Stimulated activated memory B cell treated with anti-CD40 and anti-IgM and Interleukin-4, amounts not matched to agents 10 μg/mL and 1 μg/mL and 100 μg/mL, for 72 hours (primary cell): ENCODE measurements around the gene CEP131.

ENCODE experiments used
- ATAC-seq: fragments of 150-1000 bp; cut with Tn5 transposase; 2 replicates; pipeline ENCODE4 v1.10.0; 2021
- H3K27ac Mint-ChIP-seq: one replicate; pipeline ENCODE4 v1.8.0; 2022; ENCODE audit warnings: mild to moderate bottlenecking, mixed read lengths
- H3K27me3 Mint-ChIP-seq: one replicate; pipeline ENCODE4 v1.8.0; 2022; ENCODE audit warnings: mixed read lengths
- H3K36me3 Mint-ChIP-seq: one replicate; pipeline ENCODE4 v1.8.0; 2022; ENCODE audit warnings: mixed read lengths
- H3K4me1 Mint-ChIP-seq: one replicate; pipeline ENCODE4 v1.8.0; 2022; ENCODE audit warnings: mixed read lengths
- H3K4me3 Mint-ChIP-seq: one replicate; pipeline ENCODE4 v1.8.0; 2022; ENCODE audit warnings: mild to moderate bottlenecking, moderate library complexity, mixed read lengths
- H3K9me3 Mint-ChIP-seq: one replicate; pipeline ENCODE4 v1.8.0; 2022; ENCODE audit warnings: mixed read lengths

Gene CEP131

DNA sequence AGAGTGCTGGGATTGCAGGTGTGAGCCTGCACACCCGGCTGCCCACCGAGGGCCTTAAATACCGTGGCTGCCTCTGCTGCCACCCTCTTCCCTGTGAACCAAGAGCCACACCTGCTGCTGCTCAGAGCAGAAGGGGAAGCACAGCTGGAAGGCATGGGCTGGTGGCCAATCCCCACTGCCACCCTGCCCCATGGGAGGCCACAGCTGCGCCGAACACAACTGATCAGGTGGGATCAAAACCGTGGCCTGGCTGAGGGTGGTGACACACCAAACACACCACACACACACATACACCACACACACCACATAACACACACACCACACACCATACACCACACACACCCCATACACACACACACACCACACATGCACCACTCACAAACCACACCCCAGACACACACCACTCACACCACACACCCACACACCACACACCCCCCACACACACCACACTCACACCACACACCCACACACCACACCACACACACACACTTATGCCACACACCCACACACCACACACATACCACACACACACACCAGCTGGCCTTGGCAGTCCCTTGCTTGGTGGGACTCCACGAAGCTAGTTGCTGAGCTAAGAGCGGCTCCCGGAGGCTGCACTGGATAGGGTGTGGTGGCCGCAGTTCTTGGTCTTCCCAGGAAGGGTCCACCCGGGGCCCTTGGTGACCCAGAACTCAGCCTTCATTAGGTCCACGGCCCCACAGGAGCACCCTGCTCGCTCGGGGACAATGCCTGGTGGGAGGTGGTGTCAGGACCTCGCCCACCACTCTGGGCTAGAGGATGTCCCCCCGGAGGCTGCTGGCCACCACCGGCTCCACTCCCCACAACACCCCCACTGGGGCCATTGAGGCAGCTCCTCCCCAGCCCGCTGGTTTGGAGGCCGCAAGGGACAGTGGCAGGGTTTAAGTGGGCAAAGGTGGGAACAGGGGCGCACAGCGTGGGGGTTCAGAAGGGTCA is 14.9 kb downstream of the CEP131 start:
- no peaks in the 10 kb centered on the region for H3K27me3 Mint-ChIP-seq
- H3K4me1 Mint-ChIP-seq, result peaks cover 25% of the 10 kb centered on the region
- no peaks in the 10 kb centered on the region for H3K9me3 Mint-ChIP-seq
- H3K27ac Mint-ChIP-seq, result peak overlapping the region; percentile 3
- ATAC-seq, result peak; percentile 61
- peaks cover 23% of the 10 kb centered on the region for H3K36me3 Mint-ChIP-seq
- no peak overlapping the region for H3K4me3 Mint-ChIP-seq

DNA sequence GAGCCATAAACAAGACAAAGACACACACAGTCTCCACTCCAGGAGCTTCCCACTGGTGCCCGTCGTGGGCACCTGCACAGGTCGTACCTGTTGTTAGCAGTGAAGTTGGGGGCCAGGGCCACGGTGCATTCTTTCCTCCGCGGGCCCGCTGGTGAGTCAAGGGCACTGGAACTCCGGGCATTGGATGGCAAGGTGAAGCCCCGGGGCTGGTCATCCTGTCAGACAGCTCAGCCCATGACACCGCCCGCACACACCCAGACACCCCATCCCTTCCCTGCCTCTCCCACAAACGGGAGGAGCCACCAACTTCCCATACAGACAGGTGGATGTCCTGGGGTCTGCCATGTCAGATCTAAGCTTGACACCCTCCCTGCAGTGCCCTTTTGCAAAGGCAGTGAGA is 16.1 kb downstream of the CEP131 start:
- Mint-ChIP-seq H3K36me3 (peaks cover 33% of the 10 kb centered on the region), H3K27ac (no peak overlapping the region), H3K4me3 (no peak overlapping the region), H3K9me3 (no peaks in the 10 kb centered on the region), H3K27me3 (no peaks in the 10 kb centered on the region), H3K4me1 (peaks cover 16% of the 10 kb centered on the region)
- no peak for ATAC-seq

DNA sequence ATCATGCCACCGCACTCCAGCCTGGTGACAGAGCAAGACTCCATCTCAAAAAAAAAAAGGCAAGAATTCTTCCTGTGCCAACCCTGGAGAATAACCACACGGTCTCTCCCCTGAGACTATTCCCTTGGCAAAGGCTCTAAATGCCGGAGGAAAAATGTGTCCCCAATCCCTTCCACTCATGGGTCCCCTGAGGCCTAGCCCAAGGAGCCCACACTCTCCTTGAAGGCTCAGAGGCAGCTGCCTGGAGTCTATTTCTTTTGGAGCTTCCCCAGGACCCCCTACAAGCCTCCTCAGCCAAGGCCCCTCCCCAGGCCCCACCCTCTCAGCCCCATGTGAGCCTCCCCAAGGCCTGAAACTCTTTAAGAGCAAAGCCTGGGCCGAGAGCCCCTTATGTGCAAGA is 16.6 kb downstream of the CEP131 start:
- H3K36me3 Mint-ChIP-seq, result peaks cover 33% of the 10 kb centered on the region
- H3K4me3 Mint-ChIP-seq, result no peak overlapping the region
- ATAC-seq, result no peak
- H3K27ac Mint-ChIP-seq, result no peak overlapping the region
- peaks cover 14% of the 10 kb centered on the region for H3K4me1 Mint-ChIP-seq
- no peaks in the 10 kb centered on the region for H3K27me3 Mint-ChIP-seq
- H3K9me3 Mint-ChIP-seq, result no peaks in the 10 kb centered on the region

DNA sequence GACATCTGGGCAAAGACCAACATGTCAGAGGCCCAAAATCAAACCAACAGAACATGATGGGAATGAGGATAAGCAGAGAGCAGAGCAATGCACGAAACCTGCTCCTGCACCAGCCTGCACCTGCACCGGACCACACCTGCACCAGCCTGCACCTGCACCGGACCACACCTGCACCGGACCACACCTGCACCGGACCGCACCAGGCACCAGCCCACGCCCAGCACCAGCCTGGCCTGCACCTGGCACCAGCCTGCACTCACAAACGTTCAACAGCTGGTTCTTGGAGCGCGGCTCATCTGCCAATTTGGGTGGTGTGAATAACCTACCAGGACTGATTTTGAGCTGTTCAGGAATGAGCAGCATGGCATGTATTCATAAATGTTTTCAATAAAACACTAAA is 18.2 kb downstream of the CEP131 start:
- H3K4me3 Mint-ChIP-seq, result no peak overlapping the region
- H3K27ac Mint-ChIP-seq, result no peak overlapping the region
- ATAC-seq, result no peak
- H3K9me3 Mint-ChIP-seq, result no peaks in the 10 kb centered on the region
- peaks cover 8% of the 10 kb centered on the region for H3K4me1 Mint-ChIP-seq
- peaks cover 33% of the 10 kb centered on the region for H3K36me3 Mint-ChIP-seq
- no peaks in the 10 kb centered on the region for H3K27me3 Mint-ChIP-seq

DNA sequence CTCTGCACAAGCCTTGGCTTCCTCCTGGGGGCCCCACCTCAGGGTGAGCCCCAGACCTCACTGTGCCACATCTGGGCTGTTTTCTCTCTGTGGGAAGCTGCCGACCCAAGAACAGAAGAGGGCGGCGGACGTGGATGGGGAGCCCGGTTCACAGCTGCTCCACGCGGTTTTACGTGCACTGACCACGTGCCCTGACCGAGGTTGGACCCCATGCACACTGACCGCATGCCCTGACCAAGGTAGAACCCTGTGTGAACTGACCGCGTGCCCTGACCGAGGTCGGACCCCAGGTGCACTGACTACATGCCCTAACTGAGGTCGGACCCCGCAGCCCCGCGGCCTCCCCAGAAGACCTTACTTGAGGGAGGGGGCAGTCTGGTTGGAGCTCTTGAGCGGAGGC is 19.6 kb downstream of the CEP131 start:
- H3K36me3 Mint-ChIP-seq, result peaks cover 41% of the 10 kb centered on the region
- H3K4me3 Mint-ChIP-seq, result no peak overlapping the region
- no peaks in the 10 kb centered on the region for H3K9me3 Mint-ChIP-seq
- H3K27me3 Mint-ChIP-seq, result no peaks in the 10 kb centered on the region
- ATAC-seq, result no peak
- no peak overlapping the region for H3K27ac Mint-ChIP-seq
- peaks cover 8% of the 10 kb centered on the region for H3K4me1 Mint-ChIP-seq

DNA sequence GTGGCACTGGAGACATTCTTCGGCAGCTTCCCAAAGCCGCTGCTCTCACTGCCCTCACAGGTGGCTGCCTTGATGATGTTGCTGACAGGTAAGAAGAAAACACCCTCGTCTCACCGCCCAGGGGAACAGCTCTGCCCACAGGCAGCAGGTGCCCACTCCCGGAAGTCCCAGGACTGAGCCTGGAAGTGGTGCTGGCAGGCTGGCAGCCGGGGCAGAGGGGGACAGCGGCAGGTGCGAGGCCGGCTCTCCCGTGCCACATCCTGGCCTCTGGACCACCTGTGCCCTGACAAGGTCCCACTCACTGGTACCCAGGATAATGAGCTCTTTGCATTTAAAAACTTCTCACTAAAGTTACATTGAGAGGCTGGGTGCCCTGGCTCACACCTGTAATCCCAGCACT is 20.4 kb downstream of the CEP131 start:
- Mint-ChIP-seq H3K9me3 (no peaks in the 10 kb centered on the region), H3K4me3 (no peak overlapping the region), H3K4me1 (peaks cover 2% of the 10 kb centered on the region), H3K27ac (no peak overlapping the region), H3K36me3 (peaks cover 47% of the 10 kb centered on the region), H3K27me3 (no peaks in the 10 kb centered on the region)
- ATAC-seq, result no peak

DNA sequence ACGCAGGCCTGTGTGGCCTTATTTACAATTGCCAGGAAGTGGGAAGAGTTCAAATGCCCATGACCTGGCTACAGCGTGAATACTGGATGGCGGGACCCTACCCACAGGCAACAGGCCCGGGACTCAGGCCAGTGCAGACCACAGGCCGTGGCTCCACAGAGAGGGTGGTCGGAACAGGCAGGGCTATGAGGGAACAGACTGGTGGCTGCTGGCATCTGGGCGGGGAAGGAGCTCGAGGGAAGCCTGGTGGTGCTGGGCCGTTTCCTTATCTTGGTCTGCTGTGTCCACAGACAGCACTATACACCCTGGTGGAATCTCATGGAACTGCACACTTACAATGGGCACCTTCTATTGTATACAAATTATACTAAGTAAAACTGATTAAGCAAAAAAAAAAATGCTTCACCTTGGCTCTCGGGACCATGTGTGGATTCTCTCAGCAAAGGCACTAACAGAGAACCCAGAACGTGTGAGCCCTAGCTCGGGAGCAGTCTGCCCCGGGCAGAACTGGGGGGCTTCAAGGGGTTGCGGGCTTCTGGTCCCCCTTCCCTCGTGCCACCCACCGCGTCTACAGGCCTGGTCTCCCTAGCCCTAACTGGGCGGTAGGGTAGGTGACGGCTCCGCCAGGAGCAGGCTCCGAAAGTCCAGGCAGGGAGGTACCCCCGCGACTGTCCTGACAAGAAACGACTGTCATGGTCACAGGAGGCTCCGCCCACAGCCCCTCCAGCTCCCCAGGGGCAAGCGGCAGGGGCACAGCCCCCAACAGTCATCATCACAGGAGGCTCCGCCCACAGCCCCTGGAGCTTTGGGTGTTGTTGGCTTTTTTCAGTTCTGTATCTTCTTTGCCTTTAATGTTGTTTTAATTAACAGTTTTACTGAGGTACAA is 21.8 kb downstream of the CEP131 start:
- ATAC-seq, result no peak
- H3K27ac Mint-ChIP-seq, result no peak overlapping the region
- H3K9me3 Mint-ChIP-seq, result no peaks in the 10 kb centered on the region
- no peak overlapping the region for H3K4me3 Mint-ChIP-seq
- H3K27me3 Mint-ChIP-seq, result no peaks in the 10 kb centered on the region
- no peaks in the 10 kb centered on the region for H3K4me1 Mint-ChIP-seq
- H3K36me3 Mint-ChIP-seq, result peaks cover 44% of the 10 kb centered on the region

DNA sequence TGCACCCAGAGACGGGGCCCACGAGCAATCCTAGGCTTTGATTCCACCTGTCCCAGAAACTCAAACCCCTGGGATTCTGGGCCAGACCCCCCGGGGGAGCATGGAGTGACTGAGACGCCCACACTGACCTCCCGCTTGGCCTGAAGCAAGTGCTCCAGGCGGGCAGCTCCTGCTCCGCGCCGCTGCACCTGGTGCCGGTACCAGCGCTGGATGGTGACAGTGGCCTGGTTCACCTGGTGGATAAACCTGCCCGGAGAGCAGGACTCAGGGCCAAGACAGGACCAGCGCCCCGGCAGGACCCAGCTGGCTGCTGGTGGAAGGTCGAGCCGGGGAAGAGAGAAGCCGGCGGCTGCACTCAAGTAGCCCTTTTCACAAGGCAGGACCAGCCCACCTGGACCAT is 22.6 kb downstream of the CEP131 start:
- H3K4me3 Mint-ChIP-seq, result no peak overlapping the region
- H3K27me3 Mint-ChIP-seq, result no peaks in the 10 kb centered on the region
- no peaks in the 10 kb centered on the region for H3K9me3 Mint-ChIP-seq
- H3K4me1 Mint-ChIP-seq, result no peaks in the 10 kb centered on the region
- peaks cover 39% of the 10 kb centered on the region for H3K36me3 Mint-ChIP-seq
- H3K27ac Mint-ChIP-seq, result no peak overlapping the region
- ATAC-seq, result no peak

DNA sequence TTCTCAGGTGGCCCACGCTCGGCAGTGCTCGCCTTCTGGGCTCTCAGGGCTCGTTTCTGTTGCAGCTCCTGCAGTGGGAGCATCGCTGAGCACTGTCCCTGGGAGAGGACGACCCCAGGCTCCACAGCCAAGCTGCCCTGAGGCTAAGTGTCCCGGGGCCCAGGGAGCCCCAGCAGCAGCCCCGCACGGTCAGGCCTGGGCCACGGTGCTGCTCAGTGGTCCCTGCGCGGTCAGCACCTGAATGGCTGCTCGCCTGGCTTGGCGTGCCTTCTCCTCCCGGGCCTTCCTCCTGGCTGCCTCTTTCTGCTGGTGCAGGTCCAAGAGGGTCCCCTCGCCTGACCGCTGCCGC is 23.3 kb downstream of the CEP131 start:
- Mint-ChIP-seq H3K36me3 (peaks cover 39% of the 10 kb centered on the region), H3K4me3 (no peak overlapping the region), H3K4me1 (no peaks in the 10 kb centered on the region), H3K9me3 (no peaks in the 10 kb centered on the region), H3K27ac (no peak overlapping the region), H3K27me3 (no peaks in the 10 kb centered on the region)
- no peak for ATAC-seq

DNA sequence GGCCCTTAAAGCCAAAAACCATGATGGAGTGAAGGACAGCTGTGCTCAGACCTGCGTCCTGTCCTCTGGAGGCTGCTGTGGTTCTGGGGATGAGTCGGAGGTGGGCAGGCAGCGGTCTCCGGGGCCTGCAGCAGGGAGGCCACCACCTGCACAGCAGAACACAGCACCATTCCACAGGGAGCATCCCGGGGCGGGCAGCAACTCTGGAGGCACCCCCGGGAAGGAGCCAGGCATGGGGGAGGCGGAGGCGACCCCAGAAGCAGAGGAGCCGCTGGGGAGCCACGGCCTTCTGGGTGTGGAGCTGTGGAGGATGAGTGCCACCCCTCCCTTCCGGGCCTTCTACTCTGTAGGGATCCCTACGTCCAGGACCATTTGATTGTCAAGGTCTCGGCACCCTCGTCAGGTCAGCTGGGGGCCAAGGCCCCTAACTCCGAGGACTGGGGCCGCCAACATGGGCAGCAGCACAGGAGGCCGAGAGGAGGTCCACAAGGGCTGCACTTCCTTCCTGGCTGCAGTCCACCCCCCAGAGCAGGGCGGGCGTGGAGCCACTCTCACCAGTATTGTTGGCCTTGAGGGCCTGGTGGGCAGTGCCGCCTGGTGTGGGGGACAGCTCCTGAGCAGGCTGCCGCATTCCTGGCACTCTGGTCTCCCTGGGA is 23.8 kb downstream of the CEP131 start:
- no peak overlapping the region for H3K4me3 Mint-ChIP-seq
- no peaks in the 10 kb centered on the region for H3K27me3 Mint-ChIP-seq
- ATAC-seq, result no peak
- no peaks in the 10 kb centered on the region for H3K9me3 Mint-ChIP-seq
- no peaks in the 10 kb centered on the region for H3K4me1 Mint-ChIP-seq
- peaks cover 44% of the 10 kb centered on the region for H3K36me3 Mint-ChIP-seq
- H3K27ac Mint-ChIP-seq, result no peak overlapping the region

DNA sequence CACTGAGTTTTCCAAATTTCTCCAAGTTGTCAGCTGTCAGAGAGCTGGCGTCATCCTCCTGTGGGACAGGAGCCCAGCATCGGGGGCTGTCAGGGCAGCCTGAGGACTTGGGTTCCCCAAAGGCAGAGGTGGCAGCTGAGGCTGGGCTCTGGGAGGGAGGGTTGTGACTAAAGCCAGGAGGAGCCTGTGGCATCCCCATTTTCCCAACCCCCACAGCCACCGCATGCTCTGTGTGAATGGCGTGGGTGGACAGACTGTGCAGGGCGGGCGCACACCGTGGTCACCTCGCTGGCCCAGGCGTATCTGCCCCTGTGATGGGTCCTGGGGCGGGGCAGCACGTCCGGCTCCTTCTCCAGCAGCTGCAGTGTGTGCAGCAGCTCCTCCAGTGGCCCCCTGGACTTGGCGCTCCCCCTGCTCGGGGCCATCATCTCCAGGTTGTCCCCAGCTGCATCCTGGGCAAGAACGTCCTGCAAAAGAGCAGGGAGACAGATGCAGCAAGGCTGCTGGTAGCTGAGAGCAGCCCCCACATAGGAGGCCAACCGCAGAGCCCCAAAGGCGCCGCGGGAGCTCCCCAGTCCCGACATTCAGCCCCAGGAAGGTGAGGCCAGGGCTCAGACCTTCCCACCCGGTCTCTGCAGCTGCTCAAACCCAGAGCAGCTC is 24.8 kb downstream of the CEP131 start:
- no peak for ATAC-seq
- H3K36me3 Mint-ChIP-seq, result peaks cover 41% of the 10 kb centered on the region
- H3K27ac Mint-ChIP-seq, result no peak overlapping the region
- no peaks in the 10 kb centered on the region for H3K4me1 Mint-ChIP-seq
- H3K4me3 Mint-ChIP-seq, result no peak overlapping the region
- no peaks in the 10 kb centered on the region for H3K9me3 Mint-ChIP-seq
- no peaks in the 10 kb centered on the region for H3K27me3 Mint-ChIP-seq

DNA sequence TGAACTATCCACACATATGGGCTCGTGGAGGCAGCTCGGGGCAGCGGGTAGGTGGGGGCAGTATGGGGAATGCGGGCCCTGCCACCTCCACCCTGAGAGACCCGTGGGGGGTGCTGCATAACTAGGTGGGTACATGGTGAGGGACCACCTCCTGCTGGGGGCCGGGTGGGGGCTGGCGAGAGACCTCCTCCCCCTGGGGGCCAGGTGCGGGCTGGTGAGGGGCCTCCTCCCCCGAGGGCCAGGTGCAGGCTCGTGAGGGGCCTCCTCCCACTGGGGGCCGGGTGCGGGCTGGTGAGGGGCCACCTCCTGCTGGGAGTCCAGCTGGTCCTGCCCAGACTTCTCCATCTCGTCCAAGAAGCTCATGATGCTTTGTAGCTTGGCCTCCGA is 25.4 kb downstream of the CEP131 start:
- Mint-ChIP-seq H3K9me3 (no peaks in the 10 kb centered on the region), H3K4me1 (no peaks in the 10 kb centered on the region), H3K36me3 (peaks cover 36% of the 10 kb centered on the region), H3K27me3 (no peaks in the 10 kb centered on the region), H3K4me3 (no peak overlapping the region), H3K27ac (no peak overlapping the region)
- peak; percentile 41 for ATAC-seq

DNA sequence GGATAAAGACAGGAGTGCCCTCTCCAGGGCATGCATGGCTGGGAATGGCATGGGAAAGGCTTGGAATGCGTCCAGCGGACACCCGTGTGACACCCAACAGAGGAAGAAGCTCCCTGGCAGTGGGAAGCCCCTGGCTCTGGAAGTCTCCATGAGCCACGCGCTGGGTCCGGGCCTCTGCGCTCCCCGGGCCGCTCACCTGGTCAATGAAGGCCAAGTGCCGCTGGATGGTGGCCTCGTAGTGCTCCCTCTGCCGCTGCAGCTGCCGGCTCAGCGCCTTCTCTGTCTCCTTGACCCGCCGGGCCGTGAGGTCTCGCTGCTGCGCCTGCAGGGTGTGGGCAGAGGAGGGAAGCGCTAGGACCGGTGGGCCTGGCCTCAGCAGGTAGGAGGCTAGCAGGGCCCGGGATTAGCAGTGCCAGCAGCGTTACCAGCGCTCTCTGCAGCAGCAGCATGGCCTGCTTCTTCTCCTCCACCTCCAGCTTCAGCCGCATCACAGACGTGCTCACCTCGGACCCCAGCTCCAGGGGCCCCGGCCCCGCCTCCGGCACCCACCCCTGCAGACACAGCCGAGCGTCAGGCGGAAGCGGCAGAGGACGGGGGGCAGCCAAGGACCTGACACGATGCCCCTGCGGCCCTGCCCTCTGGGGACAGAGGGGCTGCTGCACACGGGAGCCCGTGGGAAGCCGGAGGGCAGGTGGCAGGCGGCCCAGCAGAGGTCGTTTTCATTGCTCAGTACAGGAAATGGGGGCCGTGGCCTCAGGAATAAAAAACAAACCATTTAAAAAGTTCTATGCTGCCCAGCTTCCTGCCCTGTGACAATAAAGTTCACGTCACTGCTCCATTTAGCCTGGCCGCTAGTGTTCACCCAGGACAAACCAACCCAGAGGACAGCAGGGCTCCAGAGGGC is 26.0 kb downstream of the CEP131 start:
- Mint-ChIP-seq H3K27ac (no peak overlapping the region), H3K36me3 (peaks cover 31% of the 10 kb centered on the region), H3K9me3 (no peaks in the 10 kb centered on the region), H3K27me3 (no peaks in the 10 kb centered on the region), H3K4me3 (no peak overlapping the region), H3K4me1 (no peaks in the 10 kb centered on the region)
- ATAC-seq, result no peak

DNA sequence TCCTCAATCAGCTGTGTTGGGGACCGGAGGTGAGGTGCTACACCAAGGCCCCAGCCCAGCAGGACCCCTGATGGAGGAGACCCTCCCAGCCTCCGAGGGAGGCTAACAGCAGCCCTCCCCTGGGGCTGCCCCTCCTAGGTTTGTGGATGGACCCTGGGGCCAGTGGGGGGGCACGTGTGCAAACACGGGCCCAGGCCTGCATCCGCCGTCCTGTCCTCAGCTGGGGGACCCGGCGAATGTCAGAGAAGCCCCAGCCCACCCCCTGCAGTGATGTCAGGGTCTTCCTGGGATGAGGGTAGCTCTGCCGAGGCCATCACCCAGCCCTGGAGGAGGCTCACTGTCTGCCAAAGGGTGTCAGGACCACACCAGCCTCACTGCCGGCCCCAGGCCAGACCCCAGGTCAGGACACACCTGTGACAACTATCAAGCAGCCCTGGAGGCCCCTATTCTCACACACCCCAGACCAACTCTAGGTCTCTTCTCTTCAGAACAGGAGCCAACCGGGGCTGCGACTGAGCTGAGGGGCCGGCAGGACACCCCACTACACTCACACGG is 26.7 kb downstream of the CEP131 start:
- peaks cover 31% of the 10 kb centered on the region for H3K36me3 Mint-ChIP-seq
- H3K27me3 Mint-ChIP-seq, result no peaks in the 10 kb centered on the region
- H3K9me3 Mint-ChIP-seq, result no peaks in the 10 kb centered on the region
- H3K4me3 Mint-ChIP-seq, result no peak overlapping the region
- no peak overlapping the region for H3K27ac Mint-ChIP-seq
- no peak for ATAC-seq
- no peaks in the 10 kb centered on the region for H3K4me1 Mint-ChIP-seq
